Left ventricle myocardium inferior (tissue), 1 donor: Measurements from ENCODE around the gene GRIP2. TPM values are rescaled to one million over a fixed set of nuclear protein-coding genes. Genes with fewer than 3 reads are reported as not detected.
A peak's percentile ranks its signal among the peaks of the same experiment; 100 is the strongest.

Experiments
- DNase-seq: peaks from one replicate; pipeline ENCODE4 v3.0.0-alpha.2; 2020
- H3K27ac ChIP-seq: fragments of 200-600 bp; replicated peaks from 2 replicates; pipeline ENCODE4 v1.8.0; 2021
- H3K27me3 ChIP-seq: fragments of 200-600 bp; 2 replicates; pipeline ENCODE4 v1.8.0; 2021; ENCODE audit warnings: low read depth
- H3K36me3 ChIP-seq: fragments of 200-600 bp; 2 replicates; pipeline ENCODE4 v1.8.0; 2021
- H3K4me1 ChIP-seq: fragments of 200-600 bp; 2 replicates; pipeline ENCODE4 v1.8.0; 2021
- H3K4me3 ChIP-seq: fragments of 200-600 bp; 2 replicates; pipeline ENCODE4 v1.8.0; 2021; ENCODE audit warnings: mild to moderate bottlenecking, moderate library complexity
- H3K9me3 ChIP-seq: fragments of 200-600 bp; replicated peaks from 2 replicates; pipeline ENCODE4 v1.8.0; 2021
- CTCF ChIP-seq: fragments of 200-600 bp; IDR thresholded peaks from 2 replicates; pipeline ENCODE4 v1.8.0; 2021; ENCODE audit warnings: antibody characterized with exemption, mild to moderate bottlenecking, borderline replicate concordance
- intact Hi-C: fragments of 100-400 bp; cut with micrococcal nuclease; formaldehyde crosslinking; loops from one replicate; pipeline ENCODE4 v1.11.0; 2022
- total RNA-seq: library from RNA; stranded (reverse); fragmentation: NEBNext Ultra II Directional; extraction: Animal tissue kit (Norgen Biotek cat#: 25700); gene quantifications from one replicate; pipeline ENCODE4 v1.2.1, GENCODE V29; 2021
- donor health status: DM: no; HTN: yes; CAD: no; lungs with severe emphysema.

Gene GRIP2
- total RNA-seq, 1 donor from 2014 or later = 59.1 TPM

- H3K4me3 ChIP-seq = no peak overlapping the region
- TF ChIP-seq CTCF = no peak
- peaks cover 38% of the 10 kb centered on the region for H3K4me1 ChIP-seq
- H3K27ac ChIP-seq = no peak overlapping the region
- no peak for DNase-seq
- peaks cover 40% of the 10 kb centered on the region for H3K36me3 ChIP-seq
- peaks cover 50% of the 10 kb centered on the region for H3K27me3 ChIP-seq
- intact Hi-C loops = loop anchor here (5.0 kb wide), 1 partner anchor 204 kb away; no protein-coding TSS in a partner anchor
- H3K9me3 ChIP-seq = no peaks in the 10 kb centered on the region
Measured at GRCh38 chr3:14466179-14466903, 73.8 kb downstream of the GRIP2 start.

- no peak overlapping the region for H3K27ac ChIP-seq
- peaks cover 50% of the 10 kb centered on the region for H3K27me3 ChIP-seq
- H3K36me3 ChIP-seq = peaks cover 40% of the 10 kb centered on the region
- H3K4me1 ChIP-seq = peaks cover 37% of the 10 kb centered on the region
- no peak for TF ChIP-seq CTCF
- H3K4me3 ChIP-seq = no peak overlapping the region
- no peak for DNase-seq
- intact Hi-C loops = loop anchor here (5.0 kb wide), 1 partner anchor 203 kb away; no protein-coding TSS in a partner anchor
- H3K9me3 ChIP-seq = no peaks in the 10 kb centered on the region
Measured at GRCh38 chr3:14465425-14465824, 74.7 kb downstream of the GRIP2 start.

GRCh38 chr3:14464521-14464920 is 75.6 kb downstream of the GRIP2 start:
- no peak for TF ChIP-seq CTCF
- H3K4me3 ChIP-seq = no peak overlapping the region
- H3K4me1 ChIP-seq = peaks cover 45% of the 10 kb centered on the region
- intact Hi-C loops = loop anchor here (5.0 kb wide), 1 partner anchor 262 kb away; no protein-coding TSS in a partner anchor
- no peaks in the 10 kb centered on the region for H3K9me3 ChIP-seq
- no peak for DNase-seq
- peak overlapping the region; percentile 67 for H3K27ac ChIP-seq
- peaks cover 56% of the 10 kb centered on the region for H3K27me3 ChIP-seq
- H3K36me3 ChIP-seq = peaks cover 40% of the 10 kb centered on the region

- intact Hi-C loops = loop anchor here (5.0 kb wide), 1 partner anchor 262 kb away; no protein-coding TSS in a partner anchor
- Histone ChIP-seq H3K27ac (peak overlapping the region; percentile 67), H3K4me3 (no peak overlapping the region), H3K36me3 (peaks cover 40% of the 10 kb centered on the region), H3K27me3 (peaks cover 60% of the 10 kb centered on the region), H3K9me3 (no peaks in the 10 kb centered on the region), H3K4me1 (peaks cover 49% of the 10 kb centered on the region)
- no peak for TF ChIP-seq CTCF
- no peak for DNase-seq
Measured at GRCh38 chr3:14464141-14464465, 76.0 kb downstream of the GRIP2 start.

- no peak for DNase-seq
- H3K4me1 ChIP-seq = peaks cover 50% of the 10 kb centered on the region
- TF ChIP-seq CTCF = no peak
- peaks cover 63% of the 10 kb centered on the region for H3K27me3 ChIP-seq
- H3K27ac ChIP-seq = peak overlapping the region; percentile 67
- H3K4me3 ChIP-seq = no peak overlapping the region
- H3K36me3 ChIP-seq = peaks cover 37% of the 10 kb centered on the region
- intact Hi-C loops = loop anchor here (5.0 kb wide), 1 partner anchor 261 kb away; no protein-coding TSS in a partner anchor
- no peaks in the 10 kb centered on the region for H3K9me3 ChIP-seq
Measured at GRCh38 chr3:14463330-14464140, 76.6 kb downstream of the GRIP2 start.
